ENCODE data around the gene ADAMTS8.

Gene ADAMTS8

GRCh38 chr11:130471731-130472433, 43.5 kb upstream of the ADAMTS8 start:
- Histone ChIP-seq H3K9me3 (ENCODE audit: control insufficient read depth, low read depth, low read length) (no peaks in the 10 kb centered on the region), H3K4me1 (ENCODE audit: control insufficient read depth, low read depth, low read length) (no peaks in the 10 kb centered on the region), H3K4me3 (ENCODE audit: low read length) (no peak overlapping the region), H3K9ac (ENCODE audit: low read length) (no peak overlapping the region), H3K36me3 (ENCODE audit: control insufficient read depth, low read depth, low read length) (no peaks in the 10 kb centered on the region), H3K27ac (ENCODE audit: low read length) (no peak overlapping the region), H3K27me3 (ENCODE audit: control insufficient read depth, insufficient read depth, low read length) (no peaks in the 10 kb centered on the region)

- Histone ChIP-seq H3K9me3 (ENCODE audit: control insufficient read depth, low read depth, low read length) (no peaks in the 10 kb centered on the region), H3K4me1 (ENCODE audit: control insufficient read depth, low read depth, low read length) (no peaks in the 10 kb centered on the region), H3K9ac (ENCODE audit: low read length) (no peak overlapping the region), H3K36me3 (ENCODE audit: control insufficient read depth, low read depth, low read length) (no peaks in the 10 kb centered on the region), H3K4me3 (ENCODE audit: low read length) (no peak overlapping the region), H3K27ac (ENCODE audit: low read length) (no peak overlapping the region), H3K27me3 (ENCODE audit: control insufficient read depth, insufficient read depth, low read length) (no peaks in the 10 kb centered on the region)
These were observed 42.7 kb upstream of the ADAMTS8 start for GRCh38 chr11:130470832-130471706.

- H3K4me3 ChIP-seq (ENCODE audit: low read length) = no peak overlapping the region
- no peaks in the 10 kb centered on the region for H3K36me3 ChIP-seq (ENCODE audit: control insufficient read depth, low read depth, low read length)
- H3K9me3 ChIP-seq (ENCODE audit: control insufficient read depth, low read depth, low read length) = no peaks in the 10 kb centered on the region
- H3K4me1 ChIP-seq (ENCODE audit: control insufficient read depth, low read depth, low read length) = no peaks in the 10 kb centered on the region
- H3K27ac ChIP-seq (ENCODE audit: low read length) = no peak overlapping the region
- H3K9ac ChIP-seq (ENCODE audit: low read length) = no peak overlapping the region
- no peaks in the 10 kb centered on the region for H3K27me3 ChIP-seq (ENCODE audit: control insufficient read depth, insufficient read depth, low read length)
These were observed 40.8 kb upstream of the ADAMTS8 start for GRCh38 chr11:130469181-130469580.

GRCh38 chr11:130467116-130467900, 38.9 kb upstream of the ADAMTS8 start:
- Histone ChIP-seq H3K27me3 (ENCODE audit: control insufficient read depth, insufficient read depth, low read length) (no peaks in the 10 kb centered on the region), H3K4me1 (ENCODE audit: control insufficient read depth, low read depth, low read length) (no peaks in the 10 kb centered on the region), H3K27ac (ENCODE audit: low read length) (no peak overlapping the region), H3K9ac (ENCODE audit: low read length) (no peak overlapping the region), H3K36me3 (ENCODE audit: control insufficient read depth, low read depth, low read length) (no peaks in the 10 kb centered on the region), H3K4me3 (ENCODE audit: low read length) (no peak overlapping the region), H3K9me3 (ENCODE audit: control insufficient read depth, low read depth, low read length) (no peaks in the 10 kb centered on the region)

GRCh38 chr11:130465263-130465662, 36.9 kb upstream of the ADAMTS8 start:
- no peaks in the 10 kb centered on the region for H3K9me3 ChIP-seq (ENCODE audit: control insufficient read depth, low read depth, low read length)
- H3K27ac ChIP-seq (ENCODE audit: low read length) = no peak overlapping the region
- H3K36me3 ChIP-seq (ENCODE audit: control insufficient read depth, low read depth, low read length) = no peaks in the 10 kb centered on the region
- no peaks in the 10 kb centered on the region for H3K27me3 ChIP-seq (ENCODE audit: control insufficient read depth, insufficient read depth, low read length)
- no peak overlapping the region for H3K4me3 ChIP-seq (ENCODE audit: low read length)
- no peak overlapping the region for H3K9ac ChIP-seq (ENCODE audit: low read length)
- no peaks in the 10 kb centered on the region for H3K4me1 ChIP-seq (ENCODE audit: control insufficient read depth, low read depth, low read length)

GRCh38 chr11:130464291-130464812, 35.9 kb upstream of the ADAMTS8 start:
- H3K36me3 ChIP-seq (ENCODE audit: control insufficient read depth, low read depth, low read length) = no peaks in the 10 kb centered on the region
- H3K9ac ChIP-seq (ENCODE audit: low read length) = no peak overlapping the region
- H3K27me3 ChIP-seq (ENCODE audit: control insufficient read depth, insufficient read depth, low read length) = no peaks in the 10 kb centered on the region
- no peaks in the 10 kb centered on the region for H3K4me1 ChIP-seq (ENCODE audit: control insufficient read depth, low read depth, low read length)
- no peak overlapping the region for H3K4me3 ChIP-seq (ENCODE audit: low read length)
- no peak overlapping the region for H3K27ac ChIP-seq (ENCODE audit: low read length)
- H3K9me3 ChIP-seq (ENCODE audit: control insufficient read depth, low read depth, low read length) = no peaks in the 10 kb centered on the region

- H3K27me3 ChIP-seq (ENCODE audit: control insufficient read depth, insufficient read depth, low read length) = no peaks in the 10 kb centered on the region
- H3K36me3 ChIP-seq (ENCODE audit: control insufficient read depth, low read depth, low read length) = no peaks in the 10 kb centered on the region
- no peaks in the 10 kb centered on the region for H3K9me3 ChIP-seq (ENCODE audit: control insufficient read depth, low read depth, low read length)
- H3K4me3 ChIP-seq (ENCODE audit: low read length) = no peak overlapping the region
- H3K27ac ChIP-seq (ENCODE audit: low read length) = no peak overlapping the region
- no peaks in the 10 kb centered on the region for H3K4me1 ChIP-seq (ENCODE audit: control insufficient read depth, low read depth, low read length)
- H3K9ac ChIP-seq (ENCODE audit: low read length) = no peak overlapping the region
These were observed 34.5 kb upstream of the ADAMTS8 start for GRCh38 chr11:130462931-130463330.

- Histone ChIP-seq H3K27me3 (ENCODE audit: control insufficient read depth, insufficient read depth, low read length) (no peaks in the 10 kb centered on the region), H3K4me3 (ENCODE audit: low read length) (no peak overlapping the region), H3K9ac (ENCODE audit: low read length) (no peak overlapping the region), H3K36me3 (ENCODE audit: control insufficient read depth, low read depth, low read length) (no peaks in the 10 kb centered on the region), H3K9me3 (ENCODE audit: control insufficient read depth, low read depth, low read length) (no peaks in the 10 kb centered on the region), H3K27ac (ENCODE audit: low read length) (no peak overlapping the region), H3K4me1 (ENCODE audit: control insufficient read depth, low read depth, low read length) (no peaks in the 10 kb centered on the region)
These were observed 33.9 kb upstream of the ADAMTS8 start for GRCh38 chr11:130462101-130462885.

- Histone ChIP-seq H3K27ac (ENCODE audit: low read length) (no peak overlapping the region), H3K27me3 (ENCODE audit: control insufficient read depth, insufficient read depth, low read length) (peaks cover 10% of the 10 kb centered on the region), H3K9ac (ENCODE audit: low read length) (no peak overlapping the region), H3K4me1 (ENCODE audit: control insufficient read depth, low read depth, low read length) (no peaks in the 10 kb centered on the region), H3K9me3 (ENCODE audit: control insufficient read depth, low read depth, low read length) (no peaks in the 10 kb centered on the region), H3K4me3 (ENCODE audit: low read length) (no peak overlapping the region), H3K36me3 (ENCODE audit: control insufficient read depth, low read depth, low read length) (no peaks in the 10 kb centered on the region)
These were observed 31.1 kb upstream of the ADAMTS8 start for GRCh38 chr11:130459521-130459920.

- Histone ChIP-seq H3K27ac (ENCODE audit: low read length) (no peak overlapping the region), H3K9ac (ENCODE audit: low read length) (no peak overlapping the region), H3K4me3 (ENCODE audit: low read length) (no peak overlapping the region), H3K4me1 (ENCODE audit: control insufficient read depth, low read depth, low read length) (no peaks in the 10 kb centered on the region), H3K27me3 (ENCODE audit: control insufficient read depth, insufficient read depth, low read length) (peaks cover 22% of the 10 kb centered on the region), H3K9me3 (ENCODE audit: control insufficient read depth, low read depth, low read length) (no peaks in the 10 kb centered on the region), H3K36me3 (ENCODE audit: control insufficient read depth, low read depth, low read length) (no peaks in the 10 kb centered on the region)
These were observed 30.0 kb upstream of the ADAMTS8 start for GRCh38 chr11:130458410-130458729.

Measured in iPS-18a (cell line).